HCT116 (cell line): ENCODE data around the gene TRIM65. TPM values are rescaled to one million over a fixed set of nuclear protein-coding genes. Genes with fewer than 3 reads are reported as not detected.

Experiments used
- ATAC-seq: fragments of 200-7000 bp; cut with Tn5 transposase; 2 replicates; pipeline ENCODE4 v1.9.1; 2020; ENCODE audit warnings: mild to moderate bottlenecking, moderate library complexity
- BruUV-seq: library from RNA; stranded (reverse); fragments of 400-500 nt; replicated peaks from 2 replicates; lab custom pipeline; 2021; lab: Mats Ljungman, UMichigan
- CTCF ChIA-PET: fragments of 300-600 bp; sonication (Branson Sonifier 250); formaldehyde crosslinking; loops from one replicate; lab custom pipeline; 2021; ENCODE audit warnings: antibody characterized with exemption; lab: Charles Lee
- POLR2A ChIA-PET: fragments of 300-600, 350-600 bp; sonication (Branson Sonifier 250); formaldehyde crosslinking; loops from one replicate; lab custom pipeline; 2021; ENCODE audit warnings: antibody characterized with exemption; lab: Charles Lee
- RAD21 ChIA-PET, 2 experiments: fragments of 300-600 bp; sonication (Branson Sonifier 250); formaldehyde crosslinking; loops; one replicate each; lab custom pipeline; 2023; ENCODE audit warnings: low total read pairs in 2 of 2; ENCODE audit not compliant: uncharacterized antibody in 2 of 2, unreplicated experiment in 2 of 2, low non-redundant PET in 1 of 2; lab: Charles Lee
- DNase-seq: peaks from one replicate; pipeline ENCODE4 v3.0.0-alpha.2; 2010; ENCODE audit warnings: low read depth, low spot score
- H2AFZ ChIP-seq: fragments of 200-600 bp; shearing (Covaris generic), sonication (generic); 2 replicates; pipeline ENCODE4 v1.6.1; 2017; ENCODE audit warnings: low read depth, mixed run types, mixed read lengths, antibody characterized with exemption, low read length; ENCODE audit not compliant: poor library complexity, severe bottlenecking
- H3K27ac ChIP-seq: 2 replicates; pipeline ENCODE4 v1.5.1; 2012; ENCODE audit warnings: low read depth, low read length
- H3K27me3 ChIP-seq: fragments of 200-600 bp; sonication (generic); 2 replicates; pipeline ENCODE4 v1.6.1; 2016; ENCODE audit warnings: mixed run types, low read length, mixed read lengths; ENCODE audit not compliant: insufficient read depth
- H3K36me3 ChIP-seq, 2 experiments: fragments of 200-500 bp in 1 of 2; fragments of 200-600 bp in 1 of 2; sonication (Bioruptor generic) in 1 of 2; sonication (generic) in 1 of 2; 2 replicates each; pipeline versions ENCODE4 v1.5.1 to v1.6.1; 2014 to 2016; ENCODE audit warnings: low read length in 2 of 2, inconsistent platforms in 1 of 2, mixed read lengths in 1 of 2, mixed run types in 1 of 2; ENCODE audit not compliant: insufficient read depth in 2 of 2, control insufficient read depth in 1 of 2
- H3K4me1 ChIP-seq, 2 experiments: fragments of 200-600 bp in 1 of 2; sonication (generic) in 1 of 2; 2 replicates each; pipeline versions ENCODE4 v1.5.1 to v1.6.1; 2012 to 2017; ENCODE audit warnings: low read length in 2 of 2, inconsistent platforms in 1 of 2, mild to moderate bottlenecking in 1 of 2, mixed read lengths in 1 of 2, mixed run types in 1 of 2, moderate library complexity in 1 of 2; ENCODE audit not compliant: insufficient read depth in 2 of 2, control insufficient read depth in 1 of 2
- H3K4me2 ChIP-seq: fragments of 200-600 bp; sonication (generic); 2 replicates; pipeline ENCODE4 v1.6.1; 2017; ENCODE audit warnings: mixed run types, low read length, mixed read lengths
- H3K4me3 ChIP-seq, 2 experiments: fragments of 200-600 bp in 1 of 2; sonication (generic) in 1 of 2; replicated peaks in 1 of 2; 2 replicates each; pipeline ENCODE4 v1.5.1; 2011 to 2016; ENCODE audit warnings: low read length in 2 of 2, control low read depth in 1 of 2, low read depth in 1 of 2, mild to moderate bottlenecking in 1 of 2, mixed read lengths in 1 of 2, mixed run types in 1 of 2
- H3K79me2 ChIP-seq: fragments of 200-600 bp; sonication (generic); 2 replicates; pipeline ENCODE4 v1.6.1; 2017; ENCODE audit warnings: mild to moderate bottlenecking, mixed run types, low read length, moderate library complexity, mixed read lengths; ENCODE audit not compliant: insufficient read depth
- H3K9ac ChIP-seq: fragments of 200-600 bp; sonication (generic); 2 replicates; pipeline ENCODE4 v1.6.1; 2016; ENCODE audit warnings: low read length, mixed read lengths
- H3K9me2 ChIP-seq: fragments of 200-600 bp; sonication (generic), shearing (Covaris generic); 2 replicates; pipeline ENCODE4 v1.6.1; 2017; ENCODE audit warnings: mixed run types, mild to moderate bottlenecking, moderate library complexity; ENCODE audit not compliant: insufficient read depth
- H3K9me3 ChIP-seq, 2 experiments: fragments of 200-500 bp in 1 of 2; fragments of 200-600 bp in 1 of 2; sonication (Bioruptor generic) in 1 of 2; sonication (generic) in 1 of 2; 2 replicates each; pipeline ENCODE4 v1.6.1; 2014 to 2017; ENCODE audit warnings: low read length in 2 of 2, mixed read lengths in 2 of 2, inconsistent platforms in 1 of 2, low read depth in 1 of 2, mild to moderate bottlenecking in 1 of 2, mixed run types in 1 of 2, moderate library complexity in 1 of 2; ENCODE audit not compliant: control insufficient read depth in 1 of 2, insufficient read depth in 1 of 2
- H4K20me1 ChIP-seq: fragments of 200-600 bp; sonication (generic), shearing (Covaris generic); 2 replicates; pipeline ENCODE4 v1.6.1; 2017; ENCODE audit warnings: mixed run types, mild to moderate bottlenecking, moderate library complexity; ENCODE audit not compliant: insufficient read depth
- ELF1 ChIP-seq: IDR thresholded peaks from 2 replicates; pipeline ENCODE4 v1.6.1; 2012; ENCODE audit warnings: low read depth, borderline replicate concordance
- RAD21 ChIP-seq: IDR thresholded peaks from 2 replicates; pipeline ENCODE4 v1.6.1; 2012; ENCODE audit warnings: low read depth, mild to moderate bottlenecking
- SRF ChIP-seq: IDR thresholded peaks from 2 replicates; pipeline ENCODE4 v1.6.1; 2012; ENCODE audit warnings: low read depth
- TCF7L2 ChIP-seq: IDR thresholded peaks from 2 replicates; pipeline ENCODE4 v1.7.0; 2011; ENCODE audit warnings: borderline replicate concordance, inconsistent platforms; ENCODE audit not compliant: insufficient read depth, insufficient read length; ENCODE audit errors: extremely low read depth
- intact Hi-C: fragments of 100-400 bp; cut with micrococcal nuclease; formaldehyde crosslinking; loops from 2 replicates; pipeline ENCODE4 v1.10.0; 2022
- total RNA-seq: library from RNA; stranded (reverse); gene quantifications from one replicate; pipeline ENCODE4 v1.2.1, GENCODE V29; 2021; ENCODE audit not compliant: unreplicated experiment
- TF ChIP-seq, protein P1 (sequence below), 3 experiments: fragments of 200-600 bp in 1 of 3; sonication (generic) in 1 of 3; IDR thresholded peaks in 2 of 3; conservative IDR thresholded peaks in 1 of 3; 2 replicates each; pipeline ENCODE4 v1.5.1; 2012 to 2017; ENCODE audit warnings: low read depth in 2 of 3, low read length in 2 of 3, antibody characterized with exemption in 1 of 3, borderline replicate concordance in 1 of 3, control low read depth in 1 of 3, mild to moderate bottlenecking in 1 of 3, mixed read lengths in 1 of 3, mixed run types in 1 of 3, moderate library complexity in 1 of 3; ENCODE audit not compliant: insufficient read depth in 1 of 3
- TF ChIP-seq, protein P2 (sequence below): IDR thresholded peaks from 2 replicates; pipeline ENCODE4 v1.6.1; 2012

The TRIM65 gene
- total RNA-seq, 1 experiment from 2014 or later: 53.0 TPM

DNA sequence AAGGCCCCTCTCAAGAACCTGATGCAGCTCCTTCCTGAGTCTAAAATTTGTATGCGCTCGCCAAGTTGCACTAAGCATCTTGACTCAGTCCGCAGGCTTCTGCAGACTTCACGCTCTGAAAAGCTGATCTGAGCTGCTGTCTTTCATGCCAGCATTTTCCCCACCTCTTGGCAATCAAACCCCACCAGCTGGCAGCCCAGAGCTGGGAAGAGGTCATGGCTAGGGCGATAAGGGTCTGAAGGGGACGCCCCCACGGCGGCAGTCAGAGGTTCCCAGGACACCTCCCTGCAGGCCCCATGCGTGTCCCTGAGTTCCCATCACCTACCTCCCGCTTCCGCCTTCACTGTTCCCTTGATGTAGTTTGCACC, 47.5 kb downstream of the TRIM65 start:
- Histone ChIP-seq H3K27ac (peak overlapping the region; percentile 3; the same call in 1 of the 2 replicates), H2AFZ (no peak overlapping the region), H3K36me3 (peaks cover 25 to 27% of the 10 kb centered on the region in 2 experiments; a peak in 3 of 4 replicates), H3K27me3 (no peaks in the 10 kb centered on the region), H3K9ac (no peak overlapping the region), H3K4me2 (no peak overlapping the region), H3K79me2 (peaks cover 13% of the 10 kb centered on the region; the same call in 1 of the 2 replicates), H3K4me3 (no peak overlapping the region), H3K9me3 (no peaks in the 10 kb centered on the region), H4K20me1 (no peaks in the 10 kb centered on the region), H3K9me2 (no peaks in the 10 kb centered on the region), H3K4me1 (peaks cover 31 to 54% of the 10 kb centered on the region in 2 experiments)
- BruUV-seq: no TSS peak
- no peak for DNase-seq
- RAD21 ChIA-PET: no interaction called here
- POLR2A ChIA-PET: no interaction called here
- CTCF ChIA-PET: interaction anchor here (2.9 kb wide), 1 partner anchor 12 kb away, joined by 10 read pairs; no protein-coding TSS in a partner anchor
- intact Hi-C loops: no loop called here
- no peak for TF ChIP-seq ELF1
- TF ChIP-seq SRF: no peak
- ATAC-seq: no peak

DNA sequence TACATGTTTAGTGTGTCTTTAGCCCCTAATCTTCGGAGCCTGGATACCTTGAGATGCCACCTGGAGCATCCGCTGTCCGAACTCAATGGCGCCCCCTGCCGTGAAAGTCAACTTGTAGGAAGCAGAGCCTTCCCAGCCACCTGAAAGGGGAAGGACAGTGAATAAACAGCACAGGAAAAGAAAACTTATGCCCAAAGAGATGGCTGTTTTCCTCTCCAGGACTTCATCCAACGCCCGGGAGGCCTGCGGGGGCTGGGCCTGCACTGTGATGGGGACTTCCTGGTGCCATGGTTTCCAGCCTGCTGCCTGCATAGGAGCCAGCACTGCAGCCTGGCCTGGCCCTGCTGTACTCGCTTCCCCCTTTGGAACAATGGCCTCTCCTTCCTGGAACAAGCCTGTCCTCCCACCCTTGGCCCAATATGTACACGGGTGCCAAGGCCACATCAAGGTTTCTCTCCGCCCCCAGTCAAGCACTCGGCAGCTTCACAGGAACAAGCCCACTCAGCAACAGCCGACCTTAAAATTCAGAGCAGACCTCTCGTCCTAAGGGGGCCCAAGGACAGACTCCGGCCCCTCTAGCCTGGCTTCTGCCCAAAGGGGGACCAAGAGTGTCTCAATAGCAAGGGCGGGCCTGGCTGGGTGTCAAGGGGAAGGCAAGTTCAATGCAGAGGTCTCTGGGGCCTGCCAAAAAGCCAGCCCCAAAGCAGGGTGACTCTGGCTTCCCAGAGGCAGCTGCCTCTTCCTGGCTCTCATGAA, 48.0 kb downstream of the TRIM65 start:
- POLR2A ChIA-PET: no interaction called here

More for the DNA sequence above, 48.0 kb downstream of the TRIM65 start:
- peaks cover 25 to 27% of the 10 kb centered on the region in 2 experiments; a peak in 3 of 4 replicates for H3K36me3 ChIP-seq
- TF ChIP-seq, protein P1, sequence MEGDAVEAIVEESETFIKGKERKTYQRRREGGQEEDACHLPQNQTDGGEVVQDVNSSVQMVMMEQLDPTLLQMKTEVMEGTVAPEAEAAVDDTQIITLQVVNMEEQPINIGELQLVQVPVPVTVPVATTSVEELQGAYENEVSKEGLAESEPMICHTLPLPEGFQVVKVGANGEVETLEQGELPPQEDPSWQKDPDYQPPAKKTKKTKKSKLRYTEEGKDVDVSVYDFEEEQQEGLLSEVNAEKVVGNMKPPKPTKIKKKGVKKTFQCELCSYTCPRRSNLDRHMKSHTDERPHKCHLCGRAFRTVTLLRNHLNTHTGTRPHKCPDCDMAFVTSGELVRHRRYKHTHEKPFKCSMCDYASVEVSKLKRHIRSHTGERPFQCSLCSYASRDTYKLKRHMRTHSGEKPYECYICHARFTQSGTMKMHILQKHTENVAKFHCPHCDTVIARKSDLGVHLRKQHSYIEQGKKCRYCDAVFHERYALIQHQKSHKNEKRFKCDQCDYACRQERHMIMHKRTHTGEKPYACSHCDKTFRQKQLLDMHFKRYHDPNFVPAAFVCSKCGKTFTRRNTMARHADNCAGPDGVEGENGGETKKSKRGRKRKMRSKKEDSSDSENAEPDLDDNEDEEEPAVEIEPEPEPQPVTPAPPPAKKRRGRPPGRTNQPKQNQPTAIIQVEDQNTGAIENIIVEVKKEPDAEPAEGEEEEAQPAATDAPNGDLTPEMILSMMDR (IDR thresholded peaks at IDR 0.05 in 2 of 3, conservative IDR thresholded peaks at IDR 0.05 in 1 of 3; ENCODE audit: borderline replicate concordance in 1 of 3, insufficient read depth in 1 of 3, low read depth in 2 of 3, low read length in 2 of 3): peak; percentile 81 to 99 (median 98)
- TF ChIP-seq SRF: no peak
- no peak for TF ChIP-seq TCF7L2
- no peak; the same call in 1 of the 2 replicates for TF ChIP-seq RAD21
- TF ChIP-seq, protein P2, sequence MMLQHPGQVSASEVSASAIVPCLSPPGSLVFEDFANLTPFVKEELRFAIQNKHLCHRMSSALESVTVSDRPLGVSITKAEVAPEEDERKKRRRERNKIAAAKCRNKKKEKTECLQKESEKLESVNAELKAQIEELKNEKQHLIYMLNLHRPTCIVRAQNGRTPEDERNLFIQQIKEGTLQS: no peak
- TF ChIP-seq, all 23 proteins: peak for 1
- no TSS peak for BruUV-seq
- Histone ChIP-seq H3K27ac (peak overlapping the region; percentile 3; the same call in 1 of the 2 replicates), H3K9me3 (no peaks in the 10 kb centered on the region), H3K9me2 (no peaks in the 10 kb centered on the region), H2AFZ (no peak overlapping the region), H3K27me3 (no peaks in the 10 kb centered on the region), H3K9ac (0 out of 2 replicates have a peak overlapping the region, but pooled peaks have one; percentile 4), H4K20me1 (no peaks in the 10 kb centered on the region), H3K4me3 (no peak overlapping the region), H3K4me2 (0 out of 2 replicates have a peak overlapping the region, but pooled peaks have one; percentile 1), H3K79me2 (peaks cover 9% of the 10 kb centered on the region; the same call in 1 of the 2 replicates), H3K4me1 (peaks cover 33 to 54% of the 10 kb centered on the region in 2 experiments)
- intact Hi-C loops: no loop called here
- ChIA-PET RAD21 (no interaction called here), CTCF (interaction anchor here (0.9 to 2.9 kb wide), 7 partner anchors 8 to 84 kb away, joined by 3 to 10 read pairs (median 3); partner anchors contain the start of gene GALK1)
- DNase-seq (peak; percentile 64), ATAC-seq (peak; percentile 12; the same call in 1 of the 2 replicates)
